Measurements from ENCODE around the gene PARN.

- no peak for TF ChIP-seq POLR2A (IDR thresholded peaks at IDR 0.05; ENCODE audit: low read depth, low read length)
- no peak for TF ChIP-seq POLR2AphosphoS5 (IDR thresholded peaks at IDR 0.05; ENCODE audit: low read depth, low read length)
Measured at GRCh38 chr16:14394834-14395233, 235.2 kb downstream of the PARN start.
